Measurements from ENCODE around the gene IER5L. TPM values are rescaled to one million over a fixed set of nuclear protein-coding genes. Genes with fewer than 3 reads are reported as not detected.

IER5L gene
- 10 to 100 TPM; 23.5 to 35.0 TPM for total RNA-seq
- long read RNA-seq, donor 1, transcript IER5L-201 (1 exons, 2,711 nt), result major isoform, 21 of 21 reads
- long read RNA-seq, donor 1, partial matches to known transcripts, result 0 of 21 reads
- long read RNA-seq, donor 1, other reads (novel, unspliced or antisense), result 0 of 21 reads
- long read RNA-seq, donor 2, result 0 reads

DNA sequence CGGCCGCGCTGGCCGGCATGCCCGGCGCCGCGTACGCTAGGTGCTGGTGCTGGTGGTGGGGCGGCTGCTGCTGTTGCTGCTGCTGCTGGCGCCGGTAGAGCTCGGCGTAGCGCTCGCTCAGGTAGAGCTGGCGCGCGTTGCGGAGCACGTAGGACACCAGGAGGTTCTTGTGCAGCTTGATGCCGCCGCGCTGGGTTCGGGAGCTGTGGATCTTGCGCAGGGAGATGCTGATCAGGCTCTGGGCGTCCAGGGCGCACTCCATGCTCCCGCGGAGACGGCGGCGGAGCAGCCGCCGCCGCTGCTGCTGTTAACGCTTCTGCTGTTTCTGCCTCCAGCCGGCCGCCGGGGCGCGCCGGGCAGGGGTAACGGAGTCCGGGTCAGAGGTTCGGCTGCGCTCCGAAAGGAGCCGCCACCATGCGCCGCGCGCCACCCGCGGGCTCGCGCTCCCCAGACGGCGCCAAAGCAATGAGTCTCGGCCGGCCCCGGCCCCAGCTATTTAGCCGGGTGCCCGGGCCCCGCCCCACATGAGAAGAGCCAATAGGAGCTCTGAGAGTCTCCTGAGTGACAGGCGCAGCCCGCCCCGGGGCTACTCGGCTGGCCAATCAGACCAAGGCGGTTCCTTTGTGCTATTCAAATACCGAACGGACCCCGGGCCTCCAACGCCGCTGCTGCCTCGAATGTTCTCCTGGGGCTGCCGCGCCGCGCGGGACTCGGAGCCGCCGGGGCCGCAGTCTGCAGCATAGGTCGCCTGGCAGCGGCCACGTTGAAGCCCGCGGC lies at the start of gene IER5L:
TSS of gene IER5L (minus strand) at position 471 of the 777 bp plus-strand sequence. CDS start at position 262, 209 bp downstream.
- peak; percentile 99 for DNase-seq (ENCODE audit: low spot score)
- intact Hi-C loops (cut with DNase I), result loop anchor here (5.0 to 10.0 kb wide), 4 partner anchors 36 to 317 kb away; no protein-coding TSS in a partner anchor

DNA sequence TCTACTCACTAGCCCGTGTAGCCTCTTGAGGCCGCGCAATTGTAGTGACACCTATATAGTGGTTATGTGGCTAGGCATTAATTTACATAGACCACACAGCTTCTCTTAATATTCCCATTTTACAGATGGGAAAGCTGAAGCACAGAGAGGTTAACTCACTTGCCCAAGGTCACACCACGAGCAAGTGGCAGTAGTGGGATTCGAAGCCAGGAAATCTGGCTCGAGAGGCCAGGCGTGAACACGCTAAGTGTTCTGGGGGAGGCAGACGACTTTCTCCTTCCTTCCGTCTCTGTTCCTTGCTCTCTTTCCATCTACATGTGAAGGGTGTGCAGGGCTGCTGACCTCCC lies 49.8 kb upstream of the IER5L start:
- no peak for DNase-seq (ENCODE audit: low spot score)
- intact Hi-C loops (cut with DNase I), result no loop called here

DNA sequence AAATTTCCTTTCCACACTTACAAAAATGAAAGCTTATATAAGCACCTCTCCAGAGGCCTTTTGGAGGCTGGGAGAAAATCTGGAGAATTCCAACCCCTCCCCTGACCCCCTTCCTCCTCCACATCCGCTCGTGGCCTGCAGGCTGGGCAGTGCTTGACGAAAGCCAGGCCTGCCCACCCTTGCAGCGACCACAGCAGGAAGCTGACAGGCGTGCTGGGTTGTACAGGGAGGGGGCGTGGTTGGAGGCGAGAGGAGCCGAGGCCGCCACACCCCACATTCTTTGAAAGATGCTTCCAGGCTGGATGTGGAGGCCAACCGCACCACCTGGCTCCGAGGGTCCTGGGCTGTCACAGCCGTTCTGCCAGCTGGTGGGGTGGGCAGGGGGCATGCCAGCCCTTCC lies 47.8 kb upstream of the IER5L start:
- intact Hi-C loops (cut with DNase I), result no loop called here
- peak; percentile 89 for DNase-seq (ENCODE audit: low spot score)

DNA sequence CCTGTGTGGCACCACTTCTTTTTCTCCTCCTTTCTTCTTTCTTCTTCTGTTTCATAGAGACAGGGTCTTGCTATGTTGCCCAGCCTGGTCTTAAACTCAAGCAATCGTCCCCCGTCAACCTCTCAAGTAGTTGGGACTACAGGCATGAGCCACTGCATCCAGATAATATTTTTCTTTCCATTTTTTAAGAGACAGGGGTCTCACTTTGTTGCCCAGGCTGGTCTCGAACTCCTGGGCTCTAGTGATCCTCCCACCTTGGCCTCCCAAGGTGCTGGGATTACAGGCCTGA lies 47.4 kb upstream of the IER5L start:
- DNase-seq (ENCODE audit: low spot score), result no peak
- intact Hi-C loops (cut with DNase I), result no loop called here

DNA sequence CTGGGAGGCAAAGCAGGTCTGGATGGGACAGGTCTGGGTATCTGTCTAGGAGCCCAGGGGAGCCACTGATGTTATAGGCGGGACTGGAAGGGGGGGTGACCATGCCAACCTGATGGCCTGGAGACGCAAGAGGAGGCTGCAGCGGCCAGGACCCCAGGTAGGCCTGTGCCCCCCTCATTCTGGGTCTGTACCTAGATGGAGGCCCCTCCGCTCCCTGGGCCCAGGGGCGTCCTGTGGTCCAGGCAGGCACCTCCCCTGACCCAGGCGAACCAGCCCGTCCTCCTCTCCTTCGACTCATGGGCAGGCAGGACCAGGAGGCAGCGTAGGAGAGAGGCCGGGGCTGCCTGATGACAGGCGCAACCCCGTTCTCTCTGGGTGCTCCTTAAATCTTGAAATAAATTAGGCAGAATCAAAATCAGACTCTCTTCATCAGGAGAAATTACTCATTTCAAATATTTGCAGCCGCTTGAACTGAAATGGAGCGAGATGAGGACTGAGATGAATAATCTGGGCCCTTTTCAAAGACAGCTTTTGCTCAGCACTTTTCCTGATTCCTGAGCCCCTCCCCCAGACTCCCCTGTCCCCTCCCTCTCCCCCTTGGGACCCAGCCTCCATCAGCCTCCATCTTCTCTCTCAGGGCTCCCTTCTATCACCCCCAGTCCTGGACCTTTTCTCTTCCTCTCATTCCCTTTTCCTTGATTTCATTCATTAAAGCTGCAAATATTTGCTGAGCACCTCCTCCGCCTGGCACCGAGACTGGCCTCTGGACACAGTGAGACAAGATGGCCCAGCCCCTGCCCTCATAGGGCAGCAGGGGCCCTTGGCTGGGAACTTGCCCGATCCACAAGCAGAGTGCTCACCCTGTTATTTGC lies 46.8 kb upstream of the IER5L start:
- intact Hi-C loops (cut with DNase I), result no loop called here
- DNase-seq (ENCODE audit: low spot score), result no peak

DNA sequence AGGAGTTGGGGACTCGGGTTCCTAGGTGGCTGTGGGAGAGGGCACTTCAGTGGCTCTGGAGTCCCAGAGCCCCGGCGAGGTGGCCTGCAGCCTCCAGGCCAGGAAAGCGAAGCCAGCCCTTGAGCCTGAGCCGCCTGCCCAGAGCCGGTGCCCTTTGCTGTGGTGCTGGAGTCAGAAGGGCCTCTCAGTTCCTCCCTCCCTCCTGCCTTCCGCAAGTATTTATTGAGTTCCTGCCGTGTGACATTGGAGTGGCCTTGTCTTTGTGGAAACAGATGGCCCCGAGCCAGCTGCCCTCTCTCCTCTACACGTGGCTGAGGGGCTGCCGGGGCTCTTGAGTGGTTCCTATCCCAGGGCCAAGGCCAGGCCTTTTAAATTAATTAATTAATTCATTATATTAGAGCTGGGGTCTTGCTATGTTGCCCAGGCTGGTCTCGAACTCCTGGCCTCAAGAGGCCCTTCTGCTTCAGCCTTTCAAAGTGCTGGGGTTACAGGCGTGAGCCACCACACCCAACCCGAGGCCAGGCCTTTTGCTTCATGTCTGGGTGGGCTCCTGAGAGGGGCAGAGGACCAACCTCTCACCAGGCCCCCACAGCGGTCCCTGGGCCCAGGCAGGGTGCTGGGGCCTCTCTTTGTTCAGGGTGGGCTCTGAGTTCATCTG lies 45.6 kb upstream of the IER5L start:
- DNase-seq (ENCODE audit: low spot score), result no peak
- intact Hi-C loops (cut with DNase I), result no loop called here

DNA sequence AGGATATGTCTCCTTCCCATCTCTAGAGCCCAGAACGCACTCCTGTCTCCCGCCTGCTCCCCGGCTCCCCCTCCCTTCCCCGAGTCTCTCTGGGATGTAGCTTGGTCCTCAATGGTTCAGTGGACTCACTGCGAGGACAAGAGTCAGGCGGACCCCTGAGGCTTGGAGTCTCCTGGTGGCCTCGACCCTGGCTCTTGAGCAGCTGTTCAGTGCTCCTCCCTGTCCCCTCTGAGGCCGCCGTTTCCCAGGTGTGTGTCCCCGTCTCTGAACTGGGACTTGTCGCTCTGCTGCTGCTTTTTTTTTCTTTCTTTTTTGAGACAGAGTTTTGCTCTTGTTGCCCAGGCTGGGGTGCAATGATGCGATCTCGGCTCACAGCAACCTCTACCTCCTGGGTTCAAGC lies 44.8 kb upstream of the IER5L start:
- intact Hi-C loops (cut with DNase I), result no loop called here
- DNase-seq (ENCODE audit: low spot score), result no peak

DNA sequence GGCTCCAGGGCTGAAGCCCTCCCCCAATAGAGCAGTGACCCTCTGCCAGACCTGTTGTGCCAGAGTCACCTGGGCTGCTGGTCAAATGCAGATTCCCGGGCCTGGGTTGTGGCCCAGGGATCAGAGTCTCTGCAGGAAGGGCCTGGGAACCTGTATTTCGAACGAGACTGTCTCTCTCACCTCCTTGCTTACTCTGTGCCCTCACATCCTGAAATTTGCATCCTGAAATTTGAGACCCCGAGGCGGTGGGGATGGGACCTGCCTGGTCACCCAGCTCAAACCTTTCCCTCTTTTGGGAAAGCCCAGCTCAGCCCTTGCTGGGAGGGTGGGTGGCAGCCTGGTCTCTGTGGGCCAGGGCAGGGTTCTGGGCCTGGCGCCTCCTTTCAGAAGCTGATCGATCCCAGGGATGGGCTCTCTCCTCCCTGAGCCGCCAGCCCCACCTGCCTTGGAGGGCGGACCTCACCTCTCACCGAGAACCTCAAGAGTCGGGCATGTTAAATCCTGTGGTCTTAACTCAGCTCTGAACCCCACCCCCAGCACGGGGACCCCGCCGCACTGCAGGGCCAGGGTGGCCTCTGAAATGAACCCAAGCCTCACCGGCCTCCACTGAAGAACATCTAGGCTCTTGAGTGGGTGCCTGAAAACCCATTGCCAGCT lies 44.0 kb upstream of the IER5L start:
- intact Hi-C loops (cut with DNase I), result loop anchor here in 1 of 2 donors (1.0 kb wide), 1 partner anchor 233 kb away; no protein-coding TSS in a partner anchor
- no peak for DNase-seq (ENCODE audit: low spot score)

DNA sequence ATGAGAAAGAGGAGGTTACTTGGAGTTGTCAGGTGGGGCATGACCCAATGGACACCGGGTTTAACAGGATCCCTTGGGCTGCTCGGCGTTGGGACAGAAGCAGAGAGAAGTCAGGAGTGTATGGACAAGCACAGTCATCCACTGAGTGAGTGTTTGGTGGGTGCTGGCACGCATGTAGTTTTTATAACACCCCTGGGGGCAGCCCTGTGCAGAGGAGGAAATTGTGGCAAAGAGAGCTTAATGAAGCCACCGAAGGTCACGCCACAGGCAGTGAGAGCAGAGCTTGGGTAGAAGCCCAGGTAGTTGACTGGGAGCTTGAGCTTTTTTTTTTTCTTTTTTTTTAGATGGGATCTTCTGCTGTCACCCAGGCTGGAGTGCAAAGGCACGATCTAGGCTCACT lies 43.2 kb upstream of the IER5L start:
- DNase-seq (ENCODE audit: low spot score), result no peak
- intact Hi-C loops (cut with DNase I), result loop anchor here in 1 of 2 donors (1.0 kb wide), 1 partner anchor 234 kb away; no protein-coding TSS in a partner anchor

DNA sequence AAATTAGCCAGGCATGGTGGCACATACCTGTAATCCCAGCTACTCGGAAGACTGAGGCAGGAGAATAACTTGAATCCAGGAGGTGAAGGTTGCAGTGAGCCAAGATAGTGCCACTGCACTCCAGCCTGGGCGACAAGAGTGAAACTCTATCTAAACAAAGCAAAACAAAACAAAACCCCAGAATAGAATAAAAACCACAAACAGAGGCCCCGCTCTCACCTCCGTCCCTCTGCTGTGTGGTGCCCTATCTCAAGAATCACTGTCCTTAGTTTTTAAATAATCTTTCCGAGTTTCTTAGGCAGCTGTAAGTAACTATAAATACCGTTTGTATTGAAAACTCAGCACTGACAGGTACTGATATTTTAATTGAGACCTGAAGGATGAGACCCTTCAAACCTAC lies 42.7 kb upstream of the IER5L start:
- DNase-seq (ENCODE audit: low spot score), result no peak
- intact Hi-C loops (cut with DNase I), result loop anchor here in 1 of 2 donors (1.0 kb wide), 1 partner anchor 235 kb away; no protein-coding TSS in a partner anchor

DNA sequence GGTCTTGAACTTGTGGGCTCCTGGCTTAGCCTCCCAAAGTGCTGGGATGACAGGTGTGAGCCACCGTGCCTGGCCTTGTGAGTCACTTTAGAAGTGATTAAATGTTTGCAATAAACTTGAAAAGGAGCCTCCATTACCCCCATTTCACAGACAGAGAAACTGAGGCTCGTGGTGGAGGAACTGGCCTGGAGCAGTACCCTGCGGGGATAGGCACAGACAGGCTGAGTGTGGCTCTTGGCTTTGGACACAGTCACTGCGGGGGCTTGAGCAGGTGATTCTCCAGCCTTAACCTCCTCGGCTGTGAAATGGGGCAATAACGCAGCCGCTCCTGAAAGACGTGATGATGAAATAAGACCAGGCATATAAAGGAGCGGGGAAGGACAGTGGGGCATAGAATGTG lies 40.9 kb upstream of the IER5L start:
- no peak for DNase-seq (ENCODE audit: low spot score)
- intact Hi-C loops (cut with DNase I), result no loop called here

DNA sequence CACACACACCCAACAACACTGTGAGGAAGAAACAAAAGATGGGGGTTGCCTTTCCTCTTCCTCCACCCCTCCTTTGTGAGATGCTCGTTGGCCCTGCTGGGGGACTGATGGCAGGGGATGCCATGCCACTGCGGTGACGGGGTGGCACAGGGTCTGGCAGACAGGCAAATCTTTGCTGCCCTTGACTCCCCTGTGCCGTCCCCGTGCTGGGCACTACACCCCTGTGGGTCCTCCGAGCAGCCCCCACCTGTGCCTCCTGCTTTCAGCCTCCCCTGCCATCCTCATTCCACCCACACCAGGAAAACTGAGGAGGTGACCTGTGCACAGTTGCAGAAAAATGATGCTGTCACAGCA lies 40.2 kb upstream of the IER5L start:
- DNase-seq (ENCODE audit: low spot score), result no peak
- intact Hi-C loops (cut with DNase I), result no loop called here

DNA sequence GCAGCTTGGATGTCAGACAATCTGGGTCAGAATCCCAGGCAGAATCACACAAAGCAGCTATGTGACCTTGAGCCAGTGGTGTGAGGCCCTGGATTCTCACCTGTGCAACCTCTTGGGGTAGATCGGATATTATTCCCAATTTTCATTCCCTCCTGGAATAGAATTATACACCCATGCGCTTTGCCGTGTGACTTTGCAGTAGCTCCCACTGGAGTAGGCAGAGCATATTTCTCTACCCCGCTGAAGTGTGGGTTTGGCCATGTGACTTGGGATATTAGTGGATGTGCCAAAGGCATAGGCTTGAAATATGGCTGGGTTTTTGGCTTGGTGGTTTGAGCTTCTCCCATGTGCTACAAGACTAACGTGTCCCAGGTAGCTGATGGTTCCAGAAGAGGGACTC lies 35.5 kb upstream of the IER5L start:
- DNase-seq (ENCODE audit: low spot score), result no peak

DNA sequence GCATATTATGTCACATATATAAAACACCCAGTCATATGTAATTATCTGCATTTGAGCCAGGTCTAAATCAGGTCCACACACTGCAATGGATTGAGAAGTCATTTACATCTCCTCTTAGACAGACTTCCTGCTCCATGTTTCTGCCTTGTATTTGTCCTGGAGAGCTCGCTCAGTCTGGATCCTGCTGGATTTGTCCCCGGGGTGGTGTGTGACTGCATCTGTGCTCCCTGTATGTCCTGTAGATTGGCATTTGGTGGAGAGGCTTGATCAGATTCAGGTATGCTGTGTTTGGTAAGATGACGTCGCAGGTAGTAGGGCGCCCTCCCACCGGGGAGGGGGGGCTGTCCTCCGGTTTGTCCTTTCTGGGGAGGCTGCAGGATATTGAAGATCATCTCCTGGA lies 33.6 kb upstream of the IER5L start:
- intact Hi-C loops (cut with DNase I), result no loop called here
- DNase-seq (ENCODE audit: low spot score), result no peak

More for the DNA sequence above, 35.5 kb upstream of the IER5L start:
- intact Hi-C loops (cut with DNase I), result no loop called here

DNA sequence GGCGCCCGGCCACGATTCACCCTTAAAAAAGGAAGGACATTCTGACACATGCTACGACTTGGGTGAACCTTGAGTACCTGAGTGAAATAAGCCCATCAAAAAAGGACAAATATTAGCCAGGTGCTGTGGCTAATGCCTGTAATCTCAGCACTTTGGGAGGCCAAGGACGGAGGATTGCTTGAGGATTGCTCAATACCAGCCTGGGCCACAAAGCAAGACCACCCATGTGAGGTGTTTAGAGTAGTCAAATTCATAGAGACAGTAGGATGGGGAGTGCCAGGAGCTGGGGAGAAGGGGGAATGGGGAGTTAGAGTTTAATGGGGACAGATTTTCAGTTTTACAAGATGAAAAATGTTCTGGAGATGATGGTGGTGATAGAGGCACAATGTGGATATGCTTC lies 32.1 kb upstream of the IER5L start:
- intact Hi-C loops (cut with DNase I), result no loop called here
- no peak for DNase-seq (ENCODE audit: low spot score)

DNA sequence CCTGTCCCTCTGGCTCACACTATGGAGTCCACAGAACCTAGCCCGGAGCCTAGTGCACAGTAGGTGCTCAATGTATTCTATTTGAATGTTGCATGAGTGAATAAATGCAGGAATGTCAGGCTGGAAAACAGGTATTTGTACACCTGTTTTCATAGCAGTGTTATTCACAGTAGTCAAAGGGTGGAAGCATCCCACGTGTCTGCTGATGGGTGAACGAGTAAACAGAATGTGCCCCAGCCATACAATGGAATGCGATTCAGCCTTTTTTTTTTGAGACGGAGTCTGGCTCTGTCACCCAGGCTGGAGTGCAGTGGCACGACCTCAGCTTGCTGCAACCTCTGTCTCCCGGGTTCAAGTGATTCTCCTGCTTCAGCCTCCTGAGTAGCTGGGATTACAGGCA lies 31.5 kb upstream of the IER5L start:
- no peak for DNase-seq (ENCODE audit: low spot score)
- intact Hi-C loops (cut with DNase I), result no loop called here

DNA sequence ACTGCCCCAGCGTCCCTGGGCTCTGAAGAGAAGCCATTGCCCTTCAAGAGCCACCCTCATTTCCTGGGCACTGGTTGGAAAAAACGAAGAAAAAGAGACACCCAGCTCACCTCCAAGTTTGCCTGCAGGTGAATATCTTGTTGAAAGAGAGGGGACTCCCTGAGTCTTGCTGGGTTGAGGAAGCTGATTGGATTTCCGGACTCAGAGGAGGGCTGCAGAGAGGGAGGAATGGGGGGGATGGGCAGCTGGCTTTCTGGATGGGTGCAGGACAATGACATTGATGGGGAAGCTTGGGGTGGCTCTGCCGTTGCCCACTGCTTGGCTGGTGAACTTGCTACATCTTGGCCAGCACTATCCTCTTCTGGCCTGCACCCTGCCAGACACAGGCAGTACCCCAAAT lies 31.0 kb upstream of the IER5L start:
- intact Hi-C loops (cut with DNase I), result no loop called here

DNA sequence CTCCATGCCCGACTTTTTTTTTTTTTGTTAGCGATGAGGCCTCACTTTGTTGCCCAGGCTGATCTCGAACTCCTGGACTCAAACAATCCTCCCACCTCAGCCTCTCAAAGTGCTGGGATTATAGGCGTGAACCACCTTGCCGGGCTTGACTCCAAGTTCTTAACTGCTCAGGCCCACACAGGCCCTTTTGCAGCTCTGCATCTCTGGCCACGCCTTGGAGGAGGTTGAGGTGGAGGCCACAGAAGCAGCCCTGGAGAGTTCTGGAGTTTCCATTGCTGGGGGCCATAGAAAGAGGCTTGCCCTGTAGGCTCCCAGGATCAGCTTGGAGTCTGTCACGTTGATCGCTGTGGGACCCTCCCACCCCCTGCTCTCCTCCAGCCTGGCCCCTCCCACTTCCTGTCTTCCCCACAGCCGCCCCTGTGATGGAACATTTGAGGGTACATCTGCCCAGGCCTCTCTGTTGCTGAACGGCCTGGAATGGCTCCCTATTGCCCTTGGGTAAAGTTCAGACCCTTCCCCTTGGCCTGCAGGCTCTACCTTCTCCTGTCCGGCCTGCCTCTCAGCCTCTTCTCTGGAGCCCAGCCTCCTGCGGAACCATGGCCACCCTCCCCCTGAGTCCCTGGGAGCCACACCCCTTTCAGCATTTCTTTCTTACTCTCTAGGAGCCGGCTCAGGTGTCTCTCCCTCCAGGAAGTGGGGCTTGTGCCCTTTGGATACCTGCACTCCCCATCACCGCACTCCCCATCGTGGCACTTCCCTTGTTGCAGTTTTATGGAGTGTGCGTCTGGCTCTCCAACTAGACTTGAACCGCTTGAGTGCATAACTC lies 30.4 kb upstream of the IER5L start:
- intact Hi-C loops (cut with DNase I), result no loop called here

More for the DNA sequence above, 31.0 kb upstream of the IER5L start:
- no peak for DNase-seq (ENCODE audit: low spot score)

DNA sequence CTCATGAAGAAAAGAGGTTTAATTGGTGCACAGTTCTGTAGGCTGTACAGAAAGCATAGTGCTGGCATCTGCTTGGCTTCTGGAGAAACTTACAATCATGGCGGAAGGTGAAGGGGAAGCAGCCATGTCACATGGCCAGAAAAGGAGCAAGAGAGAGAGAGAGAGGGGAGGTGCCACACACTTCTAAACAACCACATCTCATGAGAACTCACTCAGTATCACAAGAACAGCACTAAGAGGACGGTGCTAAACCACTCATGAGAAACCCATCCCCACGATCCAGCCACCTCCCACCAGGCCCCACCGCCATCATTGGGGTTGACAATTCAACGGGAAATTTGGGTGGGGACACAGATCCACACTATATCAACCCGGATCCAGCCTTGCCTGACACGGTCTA lies 28.8 kb upstream of the IER5L start:
- intact Hi-C loops (cut with DNase I), result no loop called here
- DNase-seq (ENCODE audit: low spot score), result no peak

More for the DNA sequence above, 30.4 kb upstream of the IER5L start:
- no peak for DNase-seq (ENCODE audit: low spot score)

All from posterior vena cava (tissue), 2 donors.